Endothelial cell (in vitro differentiated cells): ENCODE measurements around the gene JAG2. TPM values are rescaled to one million over a fixed set of nuclear protein-coding genes. Genes with fewer than 3 reads are reported as not detected.

ENCODE experiments used
- DNase-seq: peaks from one replicate; pipeline ENCODE4 v3.0.0; 2021; ENCODE audit warnings: low spot score
- H3K27ac Mint-ChIP-seq: one replicate; pipeline ENCODE4 v1.8.0; 2021; ENCODE audit warnings: mixed read lengths, inconsistent platforms; ENCODE audit not compliant: unreplicated experiment
- H3K27me3 Mint-ChIP-seq: one replicate; pipeline ENCODE4 v1.8.0; 2021; ENCODE audit warnings: mild to moderate bottlenecking, moderate library complexity, mixed read lengths, inconsistent platforms; ENCODE audit not compliant: unreplicated experiment
- H3K36me3 Mint-ChIP-seq: one replicate; pipeline ENCODE4 v1.8.0; 2021; ENCODE audit warnings: mild to moderate bottlenecking, low read depth, mixed read lengths, inconsistent platforms; ENCODE audit not compliant: unreplicated experiment
- H3K4me1 Mint-ChIP-seq: one replicate; pipeline ENCODE4 v1.8.0; 2021; ENCODE audit warnings: mild to moderate bottlenecking, mixed read lengths, inconsistent platforms; ENCODE audit not compliant: unreplicated experiment
- H3K4me3 Mint-ChIP-seq: one replicate; pipeline ENCODE4 v1.8.0; 2021; ENCODE audit warnings: mild to moderate bottlenecking, mixed read lengths, inconsistent platforms; ENCODE audit not compliant: unreplicated experiment
- H3K9me3 Mint-ChIP-seq: one replicate; pipeline ENCODE4 v1.8.0; 2021; ENCODE audit warnings: mixed read lengths, inconsistent platforms; ENCODE audit not compliant: unreplicated experiment
- CTCF ChIP-seq: fragments of 200-600 bp; sonication (generic); IDR thresholded peaks from one replicate; pipeline ENCODE4 v1.5.0; 2021; ENCODE audit warnings: antibody characterized with exemption; ENCODE audit not compliant: unreplicated experiment
- total RNA-seq: library from RNA; stranded (reverse); fragmentation: NEBNext Ultra II Directional; extraction: Animal tissue kit (Norgen Biotek cat#: 25700); gene quantifications from one replicate; pipeline ENCODE4 v1.2.1, GENCODE V29; 2021; ENCODE audit not compliant: unreplicated experiment

The JAG2 gene
- total RNA-seq, 1 donor from 2014 or later = 280 TPM

- peak overlapping the region; percentile 95 for H3K27ac Mint-ChIP-seq
- peaks cover 45% of the 10 kb centered on the region for H3K4me1 Mint-ChIP-seq
- TF ChIP-seq CTCF = no peak
- H3K27me3 Mint-ChIP-seq = peaks cover 27% of the 10 kb centered on the region
- no peaks in the 10 kb centered on the region for H3K9me3 Mint-ChIP-seq
- H3K36me3 Mint-ChIP-seq = no peaks in the 10 kb centered on the region
- H3K4me3 Mint-ChIP-seq = no peak overlapping the region
- DNase-seq = no peak
Observed at GRCh38 chr14:105193916-105194782, 25.6 kb upstream of the JAG2 start.

GRCh38 chr14:105192866-105193731 lies 24.5 kb upstream of the JAG2 start:
- Mint-ChIP-seq H3K4me3 (no peak overlapping the region), H3K27me3 (peaks cover 24% of the 10 kb centered on the region)
- DNase-seq = peak; percentile 60

GRCh38 chr14:105187935-105188524 lies 19.5 kb upstream of the JAG2 start:
- no peak overlapping the region for H3K4me3 Mint-ChIP-seq
- peaks cover 5% of the 10 kb centered on the region for H3K9me3 Mint-ChIP-seq
- peaks cover 21% of the 10 kb centered on the region for H3K4me1 Mint-ChIP-seq
- no peak for DNase-seq
- H3K36me3 Mint-ChIP-seq = peaks cover 5% of the 10 kb centered on the region
- peaks cover 17% of the 10 kb centered on the region for H3K27me3 Mint-ChIP-seq
- TF ChIP-seq CTCF = no peak
- no peak overlapping the region for H3K27ac Mint-ChIP-seq

More at GRCh38 chr14:105192866-105193731, 24.5 kb upstream of the JAG2 start:
- TF ChIP-seq CTCF = no peak
- peaks cover 42% of the 10 kb centered on the region for H3K4me1 Mint-ChIP-seq
- peaks cover 5% of the 10 kb centered on the region for H3K9me3 Mint-ChIP-seq
- H3K36me3 Mint-ChIP-seq = peaks cover 5% of the 10 kb centered on the region
- H3K27ac Mint-ChIP-seq = peak overlapping the region; percentile 95

- H3K27me3 Mint-ChIP-seq = peaks cover 17% of the 10 kb centered on the region
- no peak for DNase-seq
- H3K4me1 Mint-ChIP-seq = peaks cover 24% of the 10 kb centered on the region
- no peak for TF ChIP-seq CTCF
- H3K4me3 Mint-ChIP-seq = no peak overlapping the region
- H3K9me3 Mint-ChIP-seq = peaks cover 5% of the 10 kb centered on the region
- H3K36me3 Mint-ChIP-seq = peaks cover 5% of the 10 kb centered on the region
- H3K27ac Mint-ChIP-seq = no peak overlapping the region
Observed at GRCh38 chr14:105187116-105187515, 18.5 kb upstream of the JAG2 start.
